MM.1S (cell line): ENCODE results near the gene TMSB4X.

Experiments used
- DNase-seq: peaks from one replicate; pipeline ENCODE4 v3.0.0-alpha.2; 2015
- H2AFZ ChIP-seq: fragments of 300-600 bp; sonication (generic); 2 replicates; pipeline ENCODE4 v1.6.0; 2016; ENCODE audit warnings: antibody characterized with exemption, low read length
- H3F3A ChIP-seq: fragments of 300-600 bp; sonication (generic); 2 replicates; pipeline ENCODE4 v1.6.1; 2016; ENCODE audit warnings: mild to moderate bottlenecking, antibody characterized with exemption, low read length, moderate library complexity, mixed read lengths; ENCODE audit not compliant: insufficient read depth
- H3K27ac ChIP-seq: fragments of 300-600 bp; sonication (generic); 2 replicates; pipeline ENCODE4 v1.5.1; 2016; ENCODE audit warnings: mild to moderate bottlenecking, low read length
- H3K27me3 ChIP-seq: fragments of 300-600 bp; sonication (generic); replicated peaks from 2 replicates; pipeline ENCODE4 v1.6.0; 2016; ENCODE audit warnings: low read length; ENCODE audit not compliant: insufficient read depth
- H3K36me3 ChIP-seq: fragments of 300-600 bp; sonication (generic); replicated peaks from 2 replicates; pipeline ENCODE4 v1.6.1; 2016; ENCODE audit warnings: mild to moderate bottlenecking, low read length, mixed read lengths; ENCODE audit not compliant: insufficient read depth
- H3K4me1 ChIP-seq: fragments of 300-600 bp; sonication (generic); 2 replicates; pipeline ENCODE4 v1.6.1; 2016; ENCODE audit warnings: low read length, mixed read lengths
- H3K4me2 ChIP-seq: fragments of 300-600 bp; sonication (generic); 2 replicates; pipeline ENCODE4 v1.6.0; 2016; ENCODE audit warnings: low read depth, low read length
- H3K4me3 ChIP-seq: fragments of 300-600 bp; sonication (generic); 2 replicates; pipeline ENCODE4 v1.5.1; 2016; ENCODE audit warnings: low read length, mixed read lengths
- H3K79me2 ChIP-seq: fragments of 300-600 bp; sonication (generic); 2 replicates; pipeline ENCODE4 v1.6.1; 2016; ENCODE audit warnings: mixed run types, low read length, mixed read lengths
- H3K9ac ChIP-seq: fragments of 300-600 bp; sonication (generic); 2 replicates; pipeline ENCODE4 v1.6.1; 2016; ENCODE audit warnings: low read length, mixed read lengths
- H3K9me2 ChIP-seq: fragments of 300-600 bp; sonication (generic); replicated peaks from 2 replicates; pipeline ENCODE4 v1.6.1; 2016; ENCODE audit warnings: mild to moderate bottlenecking, low read length, mixed read lengths; ENCODE audit not compliant: insufficient read depth
- H3K9me3 ChIP-seq: fragments of 300-600 bp; sonication (generic); replicated peaks from 2 replicates; pipeline ENCODE4 v1.6.1; 2016; ENCODE audit warnings: mild to moderate bottlenecking, low read length, mixed read lengths; ENCODE audit not compliant: insufficient read depth
- H4K20me1 ChIP-seq: fragments of 300-600 bp; sonication (generic); 2 replicates; pipeline ENCODE4 v1.6.1; 2016; ENCODE audit warnings: mild to moderate bottlenecking, low read length, moderate library complexity, mixed read lengths; ENCODE audit not compliant: insufficient read depth
- EZH2 ChIP-seq: fragments of 300-600 bp; sonication (generic); optimal IDR thresholded peaks from 2 replicates; pipeline ENCODE3; 2017; ENCODE audit warnings: low read depth, mild to moderate bottlenecking, antibody characterized with exemption, low read length, mixed read lengths
- EZH2phosphoT487 ChIP-seq: fragments of 300-600 bp; sonication (generic); IDR thresholded peaks from 2 replicates; pipeline ENCODE4 v1.6.1; 2018; ENCODE audit warnings: antibody characterized with exemption, low read length
- TF ChIP-seq, protein P1 (sequence below): fragments of 300-600 bp; sonication (generic); IDR thresholded peaks from 2 replicates; pipeline ENCODE4 v1.5.1; 2016; ENCODE audit warnings: antibody characterized with exemption, low read length, mixed read lengths

The TMSB4X gene

DNA sequence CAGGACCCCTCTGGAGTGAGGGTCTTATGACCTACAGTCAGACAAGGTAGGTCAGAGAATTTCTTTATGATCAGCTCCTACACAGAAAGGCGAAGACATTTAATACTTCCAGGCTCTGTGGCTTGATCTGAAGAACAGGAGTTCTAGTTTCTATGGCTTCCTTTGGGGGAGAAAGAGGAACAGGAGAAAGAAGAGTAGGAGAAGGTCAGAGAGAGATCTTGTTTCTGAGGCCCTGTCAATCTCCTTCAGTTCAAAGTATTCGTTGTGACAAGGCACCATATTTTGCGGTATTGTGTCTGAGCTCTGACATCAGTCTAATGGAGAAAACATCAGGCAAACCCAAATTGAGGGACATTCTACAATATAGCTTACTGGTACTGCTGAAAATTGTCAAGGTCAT, 16.7 kb downstream of the TMSB4X start:
- Histone ChIP-seq H3K27ac (no peak overlapping the region), H3K4me3 (no peak overlapping the region), H3K27me3 (no peaks in the 10 kb centered on the region), H3K36me3 (no peaks in the 10 kb centered on the region), H3K9me2 (no peaks in the 10 kb centered on the region), H3K9ac (no peak overlapping the region), H2AFZ (no peak overlapping the region), H3K4me2 (no peak overlapping the region), H3K9me3 (no peaks in the 10 kb centered on the region), H3K79me2 (no peaks in the 10 kb centered on the region), H4K20me1 (no peaks in the 10 kb centered on the region), H3F3A (no peaks in the 10 kb centered on the region; the same call in none of the 2 replicates), H3K4me1 (peaks cover 7% of the 10 kb centered on the region)
- TF ChIP-seq EZH2phosphoT487: no peak
- no peak for TF ChIP-seq EZH2
- TF ChIP-seq, protein P1, sequence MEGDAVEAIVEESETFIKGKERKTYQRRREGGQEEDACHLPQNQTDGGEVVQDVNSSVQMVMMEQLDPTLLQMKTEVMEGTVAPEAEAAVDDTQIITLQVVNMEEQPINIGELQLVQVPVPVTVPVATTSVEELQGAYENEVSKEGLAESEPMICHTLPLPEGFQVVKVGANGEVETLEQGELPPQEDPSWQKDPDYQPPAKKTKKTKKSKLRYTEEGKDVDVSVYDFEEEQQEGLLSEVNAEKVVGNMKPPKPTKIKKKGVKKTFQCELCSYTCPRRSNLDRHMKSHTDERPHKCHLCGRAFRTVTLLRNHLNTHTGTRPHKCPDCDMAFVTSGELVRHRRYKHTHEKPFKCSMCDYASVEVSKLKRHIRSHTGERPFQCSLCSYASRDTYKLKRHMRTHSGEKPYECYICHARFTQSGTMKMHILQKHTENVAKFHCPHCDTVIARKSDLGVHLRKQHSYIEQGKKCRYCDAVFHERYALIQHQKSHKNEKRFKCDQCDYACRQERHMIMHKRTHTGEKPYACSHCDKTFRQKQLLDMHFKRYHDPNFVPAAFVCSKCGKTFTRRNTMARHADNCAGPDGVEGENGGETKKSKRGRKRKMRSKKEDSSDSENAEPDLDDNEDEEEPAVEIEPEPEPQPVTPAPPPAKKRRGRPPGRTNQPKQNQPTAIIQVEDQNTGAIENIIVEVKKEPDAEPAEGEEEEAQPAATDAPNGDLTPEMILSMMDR: no peak
- no peak for DNase-seq

DNA sequence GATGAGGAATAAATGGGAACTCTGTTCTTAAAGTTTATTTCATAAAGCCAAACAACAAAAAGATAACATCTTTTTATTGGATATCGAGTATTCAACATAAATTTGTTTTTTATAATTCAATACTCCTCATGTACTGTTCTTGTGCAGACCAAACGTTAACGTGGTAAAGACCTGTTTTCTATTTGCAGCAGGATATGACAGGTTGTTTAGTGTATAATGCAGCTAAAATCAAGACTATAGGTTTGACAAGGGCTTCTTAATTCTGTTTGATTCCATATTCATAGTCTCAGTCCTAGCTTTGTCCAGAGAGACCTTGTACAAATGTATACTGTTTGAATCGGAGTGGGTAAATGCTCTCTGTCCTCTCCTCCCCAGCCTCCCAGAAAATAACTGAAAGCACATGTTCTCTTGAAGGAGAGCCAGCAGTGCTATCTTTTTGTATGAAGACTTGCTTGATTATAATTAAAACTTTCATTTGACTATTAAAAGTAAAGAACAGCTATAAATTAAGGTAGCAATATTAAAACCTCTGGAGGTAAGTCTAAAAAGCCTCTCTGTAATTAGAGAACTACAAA, 17.7 kb downstream of the TMSB4X start:
- H3K79me2 ChIP-seq: no peaks in the 10 kb centered on the region
- H3K4me2 ChIP-seq: no peak overlapping the region
- no peaks in the 10 kb centered on the region for H3K9me2 ChIP-seq
- H3K36me3 ChIP-seq: no peaks in the 10 kb centered on the region
- H3K9me3 ChIP-seq: no peaks in the 10 kb centered on the region
- TF ChIP-seq EZH2 (no peak), EZH2phosphoT487 (no peak)
- TF ChIP-seq, protein P1: no peak
- 0 out of 2 replicates have a peak, but pooled peaks cover under 1% of the 10 kb centered on the region for H3K4me1 ChIP-seq
- no peak overlapping the region for H2AFZ ChIP-seq
- no peaks in the 10 kb centered on the region for H4K20me1 ChIP-seq
- no peaks in the 10 kb centered on the region for H3K27me3 ChIP-seq
- no peak overlapping the region for H3K4me3 ChIP-seq
- no peaks in the 10 kb centered on the region for H3F3A ChIP-seq
- no peak overlapping the region for H3K9ac ChIP-seq
- H3K27ac ChIP-seq: no peak overlapping the region
- DNase-seq: no peak

- H3K79me2 ChIP-seq: no peaks in the 10 kb centered on the region
- H3K9ac ChIP-seq: no peak overlapping the region
- H3K27me3 ChIP-seq: no peaks in the 10 kb centered on the region
- H3F3A ChIP-seq: peaks cover 7% of the 10 kb centered on the region; the same call in 1 of the 2 replicates
- no peak overlapping the region for H3K4me3 ChIP-seq
- no peak overlapping the region for H3K27ac ChIP-seq
- H3K9me3 ChIP-seq: no peaks in the 10 kb centered on the region
- H4K20me1 ChIP-seq: no peaks in the 10 kb centered on the region
- peaks cover 10% of the 10 kb centered on the region for H3K4me1 ChIP-seq
- DNase-seq: no peak
- H3K4me2 ChIP-seq: no peak overlapping the region
- no peaks in the 10 kb centered on the region for H3K9me2 ChIP-seq
- H3K36me3 ChIP-seq: no peaks in the 10 kb centered on the region
- H2AFZ ChIP-seq: no peak overlapping the region
- TF ChIP-seq EZH2phosphoT487: no peak
- TF ChIP-seq, protein P1: no peak
Observed at GRCh38 chrX:12993826-12994225, 18.9 kb downstream of the TMSB4X start.
